Stimulated activated CD8-positive, alpha-beta memory T cell treated with anti-CD3 and anti-CD28 coated beads, Interleukin-15, amount 100 ng/mL, for 4 hours (primary cell): ENCODE results near the gene CDON.
"Not testable (repeated sequence)": the region's sequence is repeated elsewhere in the genome, so short reads cannot be mapped to it uniquely, and the experiment has no call there.

Experiments used
- DNase-seq, 2 donors: peaks; one replicate each; pipeline ENCODE4 v3.0.0-alpha.2; 2020; ENCODE audit warnings: low read depth in 2 of 2

CDON gene

GRCh38 chr11:125994509-125994908 is 68.2 kb downstream of the CDON start:
- no peak for DNase-seq

DNA sequence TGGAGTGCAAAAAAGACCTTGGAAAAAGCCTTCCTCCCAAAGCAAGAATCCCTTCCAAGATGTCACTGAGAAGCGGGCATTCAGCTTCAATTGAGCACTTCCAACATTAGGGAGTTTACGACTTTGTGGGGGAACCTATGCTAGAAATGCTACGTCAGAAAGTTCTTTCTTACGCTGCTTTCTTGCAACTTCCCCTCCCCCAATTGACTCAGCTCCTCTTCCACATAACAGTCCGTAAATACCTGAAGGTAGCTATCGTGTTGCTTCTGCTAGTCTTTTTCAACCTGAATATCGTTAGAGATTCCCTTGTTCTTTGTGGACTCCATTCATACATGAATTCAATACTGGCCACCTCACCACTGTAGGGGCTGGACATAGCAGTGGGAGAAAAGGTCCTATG is 69.8 kb downstream of the CDON start:
- DNase-seq = no peak

DNA sequence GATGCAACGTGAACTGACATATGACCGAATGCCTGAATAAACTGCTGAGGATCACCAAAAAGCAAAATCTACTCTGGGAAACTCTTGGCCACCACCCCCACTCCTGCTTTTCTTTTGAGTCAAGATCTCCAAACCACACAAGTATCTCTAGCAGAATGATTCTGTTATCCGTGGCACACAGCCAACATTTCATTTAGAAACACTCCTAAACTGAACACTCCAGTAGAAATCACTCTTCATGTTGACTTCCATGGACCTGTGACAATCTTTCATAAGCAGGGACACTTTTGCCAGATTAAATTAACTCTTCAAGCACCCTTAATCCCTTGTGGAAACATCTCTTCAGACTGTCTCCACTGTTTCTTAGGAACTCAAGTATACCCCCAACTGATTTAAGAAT is 72.4 kb downstream of the CDON start:
- no peak for DNase-seq

- DNase-seq = no peak
These were observed 75.5 kb downstream of the CDON start for GRCh38 chr11:125987066-125987641.

DNA sequence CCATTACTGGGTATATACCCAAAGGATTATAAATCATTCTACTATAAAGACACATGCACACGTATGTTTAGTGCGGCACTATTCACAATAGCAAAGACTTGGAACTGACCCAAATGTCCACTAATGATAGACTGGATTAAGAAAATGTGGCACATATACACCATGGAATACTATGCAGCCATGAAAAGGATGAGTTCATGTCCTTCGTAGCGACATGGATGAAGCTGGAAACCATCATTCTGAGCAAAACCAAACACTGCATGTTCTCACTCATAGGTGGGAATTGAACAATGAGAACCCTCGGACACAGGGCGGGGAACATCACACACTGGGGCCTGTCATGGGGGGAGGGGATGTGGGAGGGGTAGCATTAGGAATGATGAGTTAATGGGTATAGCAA is 76.7 kb downstream of the CDON start:
- not testable (repeated sequence) for DNase-seq

GRCh38 chr11:125982348-125982730 is 80.3 kb downstream of the CDON start:
- no peak for DNase-seq

DNA sequence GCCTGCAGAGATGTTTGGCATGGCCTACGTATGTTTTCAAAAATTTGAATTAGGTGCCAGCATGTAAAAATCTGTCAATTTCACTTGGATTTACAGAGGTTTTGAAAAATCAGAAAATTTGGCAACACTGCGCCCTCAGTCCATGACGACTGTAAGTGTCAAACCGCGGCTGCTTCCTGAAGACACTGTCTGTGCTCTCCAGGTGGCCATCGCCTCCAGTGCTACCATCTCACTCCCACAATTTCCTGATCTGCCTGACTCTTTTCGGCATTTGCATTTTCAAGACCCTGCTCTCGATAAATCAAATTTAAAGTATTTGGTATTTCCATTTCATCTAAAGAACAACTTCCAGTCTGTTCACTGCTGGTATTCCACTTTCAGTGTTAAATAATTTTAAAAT is 82.2 kb downstream of the CDON start:
- DNase-seq = no peak

DNA sequence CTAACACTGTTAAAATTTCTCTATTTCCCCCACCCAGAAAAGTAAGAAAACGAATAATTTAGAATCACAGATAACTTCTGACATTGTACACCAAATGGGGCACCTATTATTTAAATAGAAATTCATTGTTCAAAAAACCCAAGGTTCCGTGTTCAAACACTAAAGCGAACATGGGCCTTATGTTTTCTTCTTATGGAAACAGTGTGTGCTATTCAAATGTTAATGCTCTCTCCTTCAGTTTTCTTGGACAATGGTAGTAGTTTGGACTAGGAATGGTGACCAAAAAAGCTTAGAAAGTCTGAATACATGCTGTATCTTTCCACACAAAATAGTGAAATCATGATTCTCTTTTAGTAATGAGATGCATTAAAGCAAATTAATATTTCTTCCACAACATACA is 83.2 kb downstream of the CDON start:
- DNase-seq = no peak

GRCh38 chr11:125978778-125979407 is 83.8 kb downstream of the CDON start:
- DNase-seq = no peak

DNA sequence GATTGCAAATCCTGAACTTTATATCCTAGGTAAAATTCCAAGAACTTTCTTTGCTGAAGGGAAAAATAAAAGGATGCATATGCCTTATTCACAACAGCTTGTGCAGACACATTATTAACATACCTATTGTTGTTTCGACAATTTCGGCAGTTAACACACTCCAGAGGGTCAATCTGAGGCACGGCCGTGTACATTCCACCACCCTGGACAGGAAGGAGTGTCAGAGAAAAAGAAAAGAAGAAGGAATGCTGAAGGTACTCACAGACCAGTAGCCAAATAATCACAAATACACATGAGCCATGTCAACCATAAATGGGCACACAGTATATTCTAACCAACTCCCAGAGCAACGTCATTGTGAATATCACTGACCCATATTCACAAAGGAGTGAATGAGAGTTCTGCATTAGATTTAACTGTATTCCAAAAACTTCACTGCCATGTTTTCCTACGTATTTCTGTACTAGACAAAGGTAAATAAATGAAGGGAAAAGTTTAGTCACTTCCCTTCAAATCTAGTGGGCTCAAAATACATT is 84.4 kb downstream of the CDON start:
- DNase-seq = no peak

DNA sequence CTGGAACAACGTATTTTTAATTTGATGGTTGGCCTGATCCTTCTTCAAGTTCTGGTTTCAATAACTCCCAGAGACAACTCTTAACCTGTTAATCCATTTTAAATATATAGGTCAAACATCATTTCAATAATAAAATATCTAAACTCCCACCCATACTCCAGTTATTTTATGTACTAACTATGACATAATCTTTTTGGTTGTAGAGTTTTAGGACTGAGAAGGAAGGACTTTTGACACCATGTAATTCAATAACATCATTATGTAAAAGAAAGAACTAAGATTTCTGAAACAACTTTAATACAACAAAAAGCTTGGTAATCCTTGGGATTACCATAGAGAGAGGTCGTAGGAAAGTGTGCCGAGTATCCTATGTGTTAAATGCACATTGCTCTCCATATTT is 85.3 kb downstream of the CDON start:
- no peak for DNase-seq

GRCh38 chr11:125976156-125976555 is 86.5 kb downstream of the CDON start:
- DNase-seq = no peak

DNA sequence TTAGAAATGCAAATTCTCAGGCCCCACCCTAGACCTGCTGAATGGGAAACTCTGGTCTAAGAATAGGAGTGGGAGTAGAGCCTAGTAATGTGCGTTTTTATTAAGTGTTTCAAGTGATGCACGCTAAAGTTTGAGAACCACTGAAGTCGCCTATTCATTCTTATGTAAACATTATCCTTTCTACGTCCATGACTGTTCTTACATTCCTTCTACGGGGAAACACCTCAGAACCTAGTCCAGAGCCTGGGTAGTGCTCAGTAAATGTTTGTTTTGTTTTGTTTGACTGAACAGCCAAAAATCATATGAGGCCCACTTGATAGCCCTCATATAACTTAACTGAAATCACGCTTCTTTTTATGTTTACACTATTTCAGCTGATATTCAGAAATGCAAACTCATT is 87.0 kb downstream of the CDON start:
- no peak for DNase-seq

DNA sequence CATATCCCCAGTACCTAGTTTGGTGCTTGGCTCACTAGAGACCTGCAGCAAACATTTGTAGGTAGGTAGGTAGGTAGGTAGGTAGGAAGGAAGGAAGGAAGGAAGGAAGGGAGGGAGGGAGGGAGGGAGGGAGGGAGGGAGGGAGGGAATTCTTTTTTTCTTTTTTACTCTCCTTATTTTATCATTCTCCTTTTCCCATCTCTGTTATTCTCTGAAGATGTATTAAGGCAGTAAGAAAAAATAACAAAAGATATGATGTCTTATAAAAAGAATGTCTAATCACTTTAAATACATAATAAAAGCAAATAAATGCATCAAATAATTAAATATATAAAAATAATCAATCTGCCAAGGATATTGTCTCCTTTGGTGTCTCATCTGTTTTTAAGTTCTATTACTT is 88.4 kb downstream of the CDON start:
- no peak for DNase-seq

GRCh38 chr11:125971618-125972017 is 91.0 kb downstream of the CDON start:
- no peak for DNase-seq

DNA sequence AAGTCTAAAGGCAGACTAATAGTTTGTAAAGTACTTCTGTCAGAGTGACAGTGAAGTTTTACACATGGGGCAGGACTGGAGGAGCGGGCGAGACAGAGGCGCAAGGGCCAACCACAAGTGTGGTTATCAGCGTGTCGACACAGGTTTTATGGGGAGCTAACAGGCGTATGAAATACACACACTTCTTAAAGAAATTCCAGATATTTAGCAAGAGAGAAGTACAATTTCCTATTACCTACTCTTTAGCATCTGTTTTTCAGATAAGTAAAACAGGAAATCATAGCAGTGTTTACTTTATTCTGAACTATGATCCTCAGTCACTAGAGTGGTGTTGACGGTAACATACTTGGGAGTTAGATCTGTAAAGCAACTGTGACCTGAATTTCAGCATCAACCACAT is 94.3 kb downstream of the CDON start:
- no peak for DNase-seq

DNA sequence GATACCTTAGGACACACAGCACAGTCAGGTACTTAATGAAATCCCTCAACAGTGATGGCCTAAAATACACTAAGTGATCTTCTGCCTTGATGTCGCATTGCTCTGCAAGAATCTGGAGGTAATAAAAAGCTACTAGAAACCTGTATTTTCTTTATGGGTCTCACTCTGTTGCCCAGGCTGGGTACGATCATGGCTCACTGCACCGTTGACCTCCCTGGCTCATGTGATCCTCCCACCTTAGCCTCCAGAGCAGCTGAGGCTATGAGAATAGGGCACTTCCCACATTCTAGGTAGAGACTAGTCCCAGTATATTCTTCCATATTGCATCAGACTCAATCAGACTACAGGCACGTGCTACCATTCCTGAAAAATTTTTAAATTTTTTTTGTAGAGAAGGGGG is 95.2 kb downstream of the CDON start:
- no peak for DNase-seq

DNA sequence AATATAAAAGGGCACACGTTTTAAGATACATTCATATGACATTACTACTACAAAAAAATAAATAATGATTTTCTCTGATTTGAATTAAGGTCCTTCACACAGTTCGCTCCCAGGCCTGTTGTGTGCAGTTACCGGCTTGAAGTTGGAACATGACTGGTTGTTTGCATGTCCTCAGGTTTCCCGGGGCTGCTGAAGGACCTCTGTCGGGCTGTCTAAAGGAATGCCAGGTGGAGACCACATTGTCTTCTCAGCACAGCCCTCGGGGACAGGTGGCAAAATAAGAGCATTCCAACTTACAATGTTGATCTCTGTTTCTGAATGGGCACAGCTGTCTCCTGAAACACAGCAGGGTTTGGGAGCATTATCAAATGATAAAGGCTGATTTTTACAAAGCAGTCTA is 101.9 kb downstream of the CDON start:
- DNase-seq = no peak

GRCh38 chr11:125959931-125960330 is 102.7 kb downstream of the CDON start:
- no peak for DNase-seq

- DNase-seq = no peak
These were observed 103.2 kb downstream of the CDON start for GRCh38 chr11:125959511-125959910.

- DNase-seq = no peak
These were observed 103.7 kb downstream of the CDON start for GRCh38 chr11:125958872-125959400.

DNA sequence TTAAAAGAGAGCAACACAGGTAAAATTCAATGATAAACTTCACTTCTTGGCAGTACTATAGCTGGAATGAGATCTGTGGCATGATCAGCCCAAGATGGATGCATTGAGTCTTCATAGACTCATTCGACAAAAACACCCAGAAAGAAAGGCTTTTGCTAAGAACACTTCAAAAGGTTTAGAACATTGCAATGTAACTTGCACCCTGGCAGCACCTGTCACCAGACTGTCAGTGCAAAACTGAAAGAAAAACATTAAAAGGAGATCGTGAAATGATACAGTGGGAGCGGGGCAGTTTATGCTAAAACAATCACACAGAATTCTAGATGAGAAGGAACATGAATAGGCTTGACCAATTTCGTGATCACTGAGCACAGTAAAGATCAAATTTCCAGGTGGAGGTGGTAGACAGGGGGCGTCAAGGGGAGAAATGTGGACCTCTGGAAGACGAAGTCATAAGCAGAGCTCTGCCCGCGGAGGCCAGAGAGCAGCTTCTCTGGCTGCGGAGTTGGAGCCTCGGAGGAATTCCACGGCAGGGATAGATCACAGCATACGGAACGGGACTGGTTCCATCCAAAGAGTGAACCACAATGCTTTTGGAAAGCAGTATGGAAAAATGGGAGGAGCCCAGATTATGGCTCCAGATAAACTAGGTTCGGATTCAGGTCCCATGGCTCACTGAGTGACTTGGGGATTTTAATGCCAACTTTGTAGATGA is 104.9 kb downstream of the CDON start:
- no peak for DNase-seq
